ENCODE results near the gene LEPROT.

DNA sequence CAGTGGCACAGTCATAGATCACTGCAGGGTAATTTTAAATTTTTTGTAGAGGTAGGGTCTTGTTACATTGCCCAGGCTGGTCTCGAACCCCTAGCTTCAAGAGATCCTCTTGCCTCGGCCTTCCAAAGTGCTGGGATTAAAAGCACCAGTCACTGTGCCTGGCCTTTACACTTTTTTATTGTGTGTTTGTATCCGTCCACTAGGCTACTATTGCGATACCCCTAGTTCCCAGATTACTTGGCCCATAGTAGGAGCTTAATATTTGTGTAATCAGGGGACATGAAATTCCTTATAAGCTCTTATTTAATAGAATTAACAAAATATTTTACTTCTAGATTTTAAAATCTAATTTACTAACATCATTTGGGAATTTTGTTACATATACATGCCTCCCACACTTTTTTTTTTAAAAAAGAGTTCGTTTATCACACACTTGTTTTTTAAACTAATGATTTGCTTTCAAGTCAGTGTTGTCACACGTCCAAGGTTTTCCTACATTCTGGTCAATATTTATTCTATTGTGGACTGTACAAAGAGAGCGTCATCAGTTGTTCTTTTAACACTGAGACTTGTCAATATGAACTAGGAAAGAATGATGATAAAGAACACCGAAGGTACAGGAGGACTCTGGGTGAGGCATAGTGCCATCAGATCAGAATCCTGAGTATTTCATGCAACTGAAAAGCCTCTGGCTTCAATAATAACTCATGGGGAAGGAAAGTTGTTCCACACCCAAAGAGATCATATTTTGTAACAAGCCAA is 63.7 kb downstream of the LEPROT start:
- no peak for TF ChIP-seq POLR2A (IDR thresholded peaks at IDR 0.05)
- TF ChIP-seq, protein P1, sequence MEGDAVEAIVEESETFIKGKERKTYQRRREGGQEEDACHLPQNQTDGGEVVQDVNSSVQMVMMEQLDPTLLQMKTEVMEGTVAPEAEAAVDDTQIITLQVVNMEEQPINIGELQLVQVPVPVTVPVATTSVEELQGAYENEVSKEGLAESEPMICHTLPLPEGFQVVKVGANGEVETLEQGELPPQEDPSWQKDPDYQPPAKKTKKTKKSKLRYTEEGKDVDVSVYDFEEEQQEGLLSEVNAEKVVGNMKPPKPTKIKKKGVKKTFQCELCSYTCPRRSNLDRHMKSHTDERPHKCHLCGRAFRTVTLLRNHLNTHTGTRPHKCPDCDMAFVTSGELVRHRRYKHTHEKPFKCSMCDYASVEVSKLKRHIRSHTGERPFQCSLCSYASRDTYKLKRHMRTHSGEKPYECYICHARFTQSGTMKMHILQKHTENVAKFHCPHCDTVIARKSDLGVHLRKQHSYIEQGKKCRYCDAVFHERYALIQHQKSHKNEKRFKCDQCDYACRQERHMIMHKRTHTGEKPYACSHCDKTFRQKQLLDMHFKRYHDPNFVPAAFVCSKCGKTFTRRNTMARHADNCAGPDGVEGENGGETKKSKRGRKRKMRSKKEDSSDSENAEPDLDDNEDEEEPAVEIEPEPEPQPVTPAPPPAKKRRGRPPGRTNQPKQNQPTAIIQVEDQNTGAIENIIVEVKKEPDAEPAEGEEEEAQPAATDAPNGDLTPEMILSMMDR (IDR thresholded peaks at IDR 0.05): no peak
